ENCODE measurements around the gene PARP3.
"Not testable (repeated sequence)": the region's sequence is repeated elsewhere in the genome, so short reads cannot be mapped to it uniquely, and the experiment has no call there.

PARP3 gene

GRCh38 chr3:51978143-51978502, 36.0 kb downstream of the PARP3 start:
- Mint-ChIP-seq H3K4me3 (no peak overlapping the region), H3K9me3 (no peaks in the 10 kb centered on the region), H3K4me1 (peaks cover 62% of the 10 kb centered on the region), H3K27ac (peak overlapping the region; percentile 77), H3K36me3 (peaks cover 22% of the 10 kb centered on the region)
- DNase-seq (ENCODE audit: low spot score in 2 of 2) (no peak), ATAC-seq (no peak)

- DNase-seq (ENCODE audit: low spot score in 2 of 2) (no peak), ATAC-seq (no peak)
- no peak overlapping the region for H3K27ac Mint-ChIP-seq
- no peaks in the 10 kb centered on the region for H3K9me3 Mint-ChIP-seq
- H3K4me3 Mint-ChIP-seq: no peak overlapping the region
- H3K4me1 Mint-ChIP-seq: peaks cover 55% of the 10 kb centered on the region
- peaks cover 13% of the 10 kb centered on the region for H3K36me3 Mint-ChIP-seq
Observed at GRCh38 chr3:51980253-51980652, 38.1 kb downstream of the PARP3 start.

- H3K27ac Mint-ChIP-seq: peak overlapping the region; percentile 96
- DNase-seq (ENCODE audit: low spot score in 2 of 2) (peak in 1 of 2 donors; percentile 68), ATAC-seq (peak; percentile 47)
- peak overlapping the region; percentile 85 for H3K4me3 Mint-ChIP-seq
- H3K36me3 Mint-ChIP-seq: peaks cover 8% of the 10 kb centered on the region
- H3K4me1 Mint-ChIP-seq: peaks cover 36% of the 10 kb centered on the region
- no peaks in the 10 kb centered on the region for H3K9me3 Mint-ChIP-seq
Observed at GRCh38 chr3:51982352-51982837, 40.2 kb downstream of the PARP3 start.

- H3K4me3 Mint-ChIP-seq: peak within 1 kb of the TSS; percentile 85
- H3K27ac Mint-ChIP-seq: peak within 1 kb of the TSS; percentile 96
- H3K36me3 Mint-ChIP-seq: peaks cover 11% of the 10 kb centered on the region
- ATAC-seq (peak; percentile 87), DNase-seq (ENCODE audit: low spot score in 2 of 2) (peak; percentile 71 to 90)
- peaks cover 31% of the 10 kb centered on the region for H3K4me1 Mint-ChIP-seq
- H3K9me3 Mint-ChIP-seq: no peaks in the 10 kb centered on the region
Observed at GRCh38 chr3:51982838-51983577, 40.8 kb downstream of the PARP3 start, which contains the start of gene ACY1. TSS of gene ACY1 (plus strand) at chr3:51983535. CDS start at chr3:51984065, 530 bp downstream.

- Mint-ChIP-seq H3K36me3 (peaks cover 18% of the 10 kb centered on the region), H3K27ac (peak overlapping the region; percentile 96), H3K4me1 (peaks cover 35% of the 10 kb centered on the region), H3K4me3 (peak overlapping the region; percentile 85), H3K9me3 (no peaks in the 10 kb centered on the region)
- ATAC-seq (peak; percentile 1), DNase-seq (ENCODE audit: low spot score in 2 of 2) (no peak)
Observed at GRCh38 chr3:51983578-51984268, 41.6 kb downstream of the PARP3 start.

- peaks cover 40% of the 10 kb centered on the region for H3K4me1 Mint-ChIP-seq
- H3K27ac Mint-ChIP-seq: peak overlapping the region; percentile 96
- peak overlapping the region; percentile 85 for H3K4me3 Mint-ChIP-seq
- H3K36me3 Mint-ChIP-seq: peaks cover 24% of the 10 kb centered on the region
- DNase-seq (ENCODE audit: low spot score in 2 of 2) (no peak), ATAC-seq (no peak)
- no peaks in the 10 kb centered on the region for H3K9me3 Mint-ChIP-seq
Observed at GRCh38 chr3:51984269-51984647, 42.1 kb downstream of the PARP3 start.

GRCh38 chr3:51985063-51985462, 42.9 kb downstream of the PARP3 start:
- H3K9me3 Mint-ChIP-seq: no peaks in the 10 kb centered on the region

GRCh38 chr3:51986010-51986947, 44.1 kb downstream of the PARP3 start:
- Mint-ChIP-seq H3K4me1 (peaks cover 40% of the 10 kb centered on the region), H3K27ac (peak overlapping the region; percentile 90), H3K4me3 (no peak overlapping the region), H3K36me3 (peaks cover 27% of the 10 kb centered on the region), H3K9me3 (no peaks in the 10 kb centered on the region)
- ATAC-seq: no peak
- DNase-seq (ENCODE audit: low spot score in 2 of 2): no peak

More at GRCh38 chr3:51985063-51985462, 42.9 kb downstream of the PARP3 start:
- H3K4me1 Mint-ChIP-seq: peaks cover 40% of the 10 kb centered on the region
- DNase-seq (ENCODE audit: low spot score in 2 of 2) (no peak), ATAC-seq (no peak)
- H3K4me3 Mint-ChIP-seq: no peak overlapping the region
- peaks cover 26% of the 10 kb centered on the region for H3K36me3 Mint-ChIP-seq
- H3K27ac Mint-ChIP-seq: peak overlapping the region; percentile 96

- DNase-seq (ENCODE audit: low spot score in 2 of 2) (no peak), ATAC-seq (no peak)
- peaks cover 38% of the 10 kb centered on the region for H3K4me1 Mint-ChIP-seq
- peaks cover 37% of the 10 kb centered on the region for H3K36me3 Mint-ChIP-seq
- H3K27ac Mint-ChIP-seq: peak overlapping the region; percentile 90
- no peak overlapping the region for H3K4me3 Mint-ChIP-seq
- H3K9me3 Mint-ChIP-seq: no peaks in the 10 kb centered on the region
Observed at GRCh38 chr3:51987568-51987967, 45.4 kb downstream of the PARP3 start.

GRCh38 chr3:51988286-51989146, 46.4 kb downstream of the PARP3 start:
- peaks cover 47% of the 10 kb centered on the region for H3K36me3 Mint-ChIP-seq
- peaks cover 36% of the 10 kb centered on the region for H3K4me1 Mint-ChIP-seq

GRCh38 chr3:51990501-51990971, 48.4 kb downstream of the PARP3 start:
- peaks cover 45% of the 10 kb centered on the region for H3K4me1 Mint-ChIP-seq
- not testable (repeated sequence) for ATAC-seq; DNase-seq (ENCODE audit: low spot score in 2 of 2); H3K9me3 Mint-ChIP-seq; H3K4me3 Mint-ChIP-seq
- peak overlapping the region; percentile 58 for H3K27ac Mint-ChIP-seq
- peaks cover 67% of the 10 kb centered on the region for H3K36me3 Mint-ChIP-seq

More at GRCh38 chr3:51988286-51989146, 46.4 kb downstream of the PARP3 start:
- ATAC-seq (no peak), DNase-seq (ENCODE audit: low spot score in 2 of 2) (no peak)
- Mint-ChIP-seq H3K27ac (peak overlapping the region; percentile 90), H3K9me3 (no peaks in the 10 kb centered on the region), H3K4me3 (no peak overlapping the region)

GRCh38 chr3:51992017-51992682, 50.0 kb downstream of the PARP3 start:
- Mint-ChIP-seq H3K4me1 (peaks cover 49% of the 10 kb centered on the region), H3K4me3 (peak overlapping the region; percentile 100), H3K36me3 (peaks cover 73% of the 10 kb centered on the region), H3K9me3 (no peaks in the 10 kb centered on the region), H3K27ac (peak overlapping the region; percentile 100)
- no peak for DNase-seq (ENCODE audit: low spot score in 2 of 2)
- no peak for ATAC-seq

- H3K9me3 Mint-ChIP-seq; DNase-seq (ENCODE audit: low spot score in 2 of 2); ATAC-seq: not testable (repeated sequence)
- Mint-ChIP-seq H3K4me1 (peaks cover 46% of the 10 kb centered on the region), H3K4me3 (peak overlapping the region; percentile 100), H3K36me3 (peaks cover 64% of the 10 kb centered on the region), H3K27ac (peak overlapping the region; percentile 100)
Observed at GRCh38 chr3:51993657-51994056, 51.5 kb downstream of the PARP3 start.
